ENCODE results near the gene CABP7.

CABP7 gene

DNA sequence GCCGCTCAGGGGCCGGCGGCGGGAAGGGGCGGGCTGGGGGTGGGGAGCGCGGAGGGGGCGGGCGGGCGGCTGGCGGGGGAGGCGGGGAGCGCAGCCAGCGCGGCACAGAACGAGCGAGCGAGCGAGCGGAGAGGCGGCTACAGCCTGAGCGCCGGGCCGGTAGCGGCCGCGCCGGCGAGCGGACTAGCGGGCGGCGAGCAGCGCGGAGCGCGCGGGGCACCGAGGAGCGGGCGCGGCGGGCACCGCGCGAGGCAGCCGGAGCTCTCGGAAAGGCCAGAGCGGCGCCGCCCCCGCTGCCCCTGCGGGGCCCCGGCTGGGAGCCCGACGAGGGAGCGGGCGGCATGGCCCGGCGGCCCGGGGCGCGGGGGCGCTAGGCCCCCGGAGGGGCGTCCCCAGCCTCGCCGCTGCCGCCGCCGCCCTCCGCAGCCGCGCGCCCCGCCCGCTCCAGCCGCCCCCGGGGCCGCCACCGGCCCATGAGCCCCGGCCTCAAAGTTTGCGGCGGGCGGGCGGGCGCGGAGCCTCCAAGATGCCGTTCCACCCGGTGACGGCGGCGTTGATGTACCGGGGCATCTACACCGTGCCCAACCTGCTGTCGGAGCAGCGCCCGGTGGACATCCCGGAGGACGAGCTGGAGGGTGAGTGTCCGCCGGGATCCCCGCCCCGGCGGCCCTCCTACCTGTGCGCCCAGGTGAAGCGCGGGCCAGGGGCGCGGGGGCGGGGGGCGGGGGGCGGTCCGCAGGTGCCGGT, at the start of gene CABP7:
TSS of gene CABP7 (plus strand) at position 105 of the 747 bp plus-strand sequence. CDS start at position 527, 422 bp downstream.
- H3K27ac ChIP-seq (ENCODE audit: low read length) = no peak within 1 kb of the TSS
- H3K27me3 ChIP-seq (ENCODE audit: insufficient read depth, low read length) = peaks cover 79% of the 10 kb centered on the region
- H3K4me1 ChIP-seq (ENCODE audit: insufficient read depth, low read length) = no peaks in the 10 kb centered on the region
- no peaks in the 10 kb centered on the region for H3K9me3 ChIP-seq (ENCODE audit: insufficient read depth, low read depth, low read length)
- no peak within 1 kb of the TSS for H3K9ac ChIP-seq (ENCODE audit: low read depth, low read length)
- H3K36me3 ChIP-seq (ENCODE audit: insufficient read depth, low read depth, low read length) = no peaks in the 10 kb centered on the region
- H3K4me3 ChIP-seq (ENCODE audit: low read length) = peak within 1 kb of the TSS; percentile 46; the same call in 1 of the 2 replicates

DNA sequence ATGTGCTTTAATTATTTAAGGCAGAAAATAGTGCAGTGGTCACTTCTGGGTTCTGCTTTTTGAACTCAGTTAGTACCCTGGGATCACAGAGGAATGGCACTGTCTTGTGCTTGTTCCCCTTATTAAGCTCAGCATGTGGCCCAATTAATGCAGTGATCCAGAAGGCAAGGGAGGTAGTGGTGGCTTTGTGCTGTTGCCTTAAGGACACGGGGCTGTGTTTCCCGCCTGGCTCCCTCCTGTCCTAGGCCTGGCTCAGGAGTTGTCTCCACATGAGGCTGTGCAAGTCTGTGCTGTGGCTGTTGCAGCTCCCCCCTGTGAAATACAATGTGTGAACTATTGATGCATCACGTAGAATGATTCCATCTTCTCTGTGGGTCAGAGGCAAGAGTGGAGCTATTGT, 49.2 kb upstream of the CABP7 start:
- Histone ChIP-seq H3K4me3 (ENCODE audit: low read length) (no peak overlapping the region), H3K36me3 (ENCODE audit: insufficient read depth, low read depth, low read length) (peaks cover 68% of the 10 kb centered on the region)

DNA sequence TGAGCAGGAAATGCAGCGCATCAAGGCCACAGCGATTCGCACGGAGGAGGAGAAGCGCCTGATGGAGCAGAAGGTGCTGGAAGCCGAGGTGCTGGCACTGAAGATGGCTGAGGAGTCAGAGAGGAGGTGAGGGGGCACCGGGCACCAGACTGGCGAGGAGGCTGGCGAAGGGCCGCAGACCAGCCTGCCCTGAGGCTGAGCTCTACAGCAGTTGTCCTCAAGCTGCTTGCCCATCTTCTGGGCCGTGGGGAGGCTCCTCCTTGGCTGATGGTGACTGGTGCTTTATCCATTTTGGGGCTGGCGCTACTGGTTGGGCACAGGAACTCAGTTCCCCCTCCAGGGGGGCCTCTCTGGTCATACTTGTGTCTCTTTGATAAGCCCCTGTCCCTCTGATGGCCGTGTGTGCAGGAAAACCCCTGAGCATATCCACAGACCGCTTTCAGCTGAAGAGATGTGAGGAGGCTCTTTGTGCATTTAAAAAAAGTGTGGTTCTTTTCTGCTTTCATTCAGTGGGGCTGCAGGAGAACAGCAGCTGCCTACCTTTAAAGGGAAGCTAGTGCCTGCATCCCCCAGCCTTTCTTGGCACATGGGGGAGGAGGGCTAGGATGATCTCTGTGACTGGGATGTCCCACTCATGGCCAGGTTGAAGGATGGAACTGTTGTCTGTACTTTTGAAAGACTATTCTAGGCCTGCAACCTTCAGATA, 46.3 kb upstream of the CABP7 start:
- Histone ChIP-seq H3K9me3 (ENCODE audit: insufficient read depth, low read depth, low read length) (no peaks in the 10 kb centered on the region), H3K4me1 (ENCODE audit: insufficient read depth, low read length) (no peaks in the 10 kb centered on the region; the same call in 1 of the 2 replicates), H3K4me3 (ENCODE audit: low read length) (no peak overlapping the region), H3K9ac (ENCODE audit: low read depth, low read length) (no peak overlapping the region), H3K36me3 (ENCODE audit: insufficient read depth, low read depth, low read length) (peaks cover 74% of the 10 kb centered on the region), H3K27ac (ENCODE audit: low read length) (no peak overlapping the region), H3K27me3 (ENCODE audit: insufficient read depth, low read length) (no peaks in the 10 kb centered on the region)

More for the DNA sequence above, 49.2 kb upstream of the CABP7 start:
- Histone ChIP-seq H3K9me3 (ENCODE audit: insufficient read depth, low read depth, low read length) (no peaks in the 10 kb centered on the region), H3K9ac (ENCODE audit: low read depth, low read length) (no peak overlapping the region), H3K27ac (ENCODE audit: low read length) (no peak overlapping the region), H3K4me1 (ENCODE audit: insufficient read depth, low read length) (no peaks in the 10 kb centered on the region; the same call in 1 of the 2 replicates), H3K27me3 (ENCODE audit: insufficient read depth, low read length) (no peaks in the 10 kb centered on the region)

DNA sequence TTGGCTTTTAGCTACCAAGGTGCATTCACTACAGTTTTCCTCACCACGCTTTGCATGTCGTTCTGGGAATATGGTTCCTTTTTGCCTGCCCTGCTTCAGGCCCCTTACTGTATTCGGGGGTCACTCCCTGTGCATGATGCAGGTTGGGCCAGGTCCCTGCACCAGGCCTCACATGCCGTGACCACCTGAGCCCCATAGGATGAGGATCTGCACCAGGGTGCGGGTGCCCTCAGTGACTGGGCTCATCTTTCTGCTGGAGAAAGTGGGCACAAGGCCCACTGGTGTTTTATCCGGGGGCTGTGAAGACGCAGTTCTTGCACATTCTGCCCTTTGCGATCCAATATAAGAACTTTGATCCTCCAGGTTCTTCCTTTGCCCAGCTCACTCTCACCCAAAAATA, 45.7 kb upstream of the CABP7 start:
- no peak overlapping the region for H3K4me3 ChIP-seq (ENCODE audit: low read length)
- no peaks in the 10 kb centered on the region for H3K27me3 ChIP-seq (ENCODE audit: insufficient read depth, low read length)
- H3K4me1 ChIP-seq (ENCODE audit: insufficient read depth, low read length) = no peaks in the 10 kb centered on the region; the same call in 1 of the 2 replicates
- no peaks in the 10 kb centered on the region for H3K9me3 ChIP-seq (ENCODE audit: insufficient read depth, low read depth, low read length)
- H3K36me3 ChIP-seq (ENCODE audit: insufficient read depth, low read depth, low read length) = peaks cover 74% of the 10 kb centered on the region
- no peak overlapping the region for H3K27ac ChIP-seq (ENCODE audit: low read length)
- no peak overlapping the region for H3K9ac ChIP-seq (ENCODE audit: low read depth, low read length)

DNA sequence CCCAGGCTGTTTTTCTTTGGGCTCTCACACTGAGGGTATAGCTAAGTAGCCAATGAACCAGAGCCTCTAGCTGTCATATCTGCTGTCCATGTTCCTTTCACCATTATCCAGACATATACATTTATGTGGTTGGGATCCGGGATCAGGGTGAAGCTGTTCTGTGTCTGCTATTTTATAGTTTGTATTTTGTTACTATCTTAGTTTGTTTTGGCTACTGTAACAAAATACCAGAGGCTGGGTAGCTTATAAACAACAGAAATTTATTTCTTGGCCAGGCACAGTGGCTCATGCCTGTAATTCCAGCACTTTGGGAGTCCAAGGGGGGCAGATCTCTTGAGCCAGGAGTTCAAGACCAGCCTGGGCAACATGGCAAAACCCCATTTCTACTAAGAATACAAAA, 40.5 kb upstream of the CABP7 start:
- Histone ChIP-seq H3K4me3 (ENCODE audit: low read length) (no peak overlapping the region), H3K9ac (ENCODE audit: low read depth, low read length) (no peak overlapping the region), H3K4me1 (ENCODE audit: insufficient read depth, low read length) (no peaks in the 10 kb centered on the region), H3K27me3 (ENCODE audit: insufficient read depth, low read length) (no peaks in the 10 kb centered on the region), H3K9me3 (ENCODE audit: insufficient read depth, low read depth, low read length) (no peaks in the 10 kb centered on the region), H3K27ac (ENCODE audit: low read length) (no peak overlapping the region), H3K36me3 (ENCODE audit: insufficient read depth, low read depth, low read length) (peaks cover 82% of the 10 kb centered on the region)

DNA sequence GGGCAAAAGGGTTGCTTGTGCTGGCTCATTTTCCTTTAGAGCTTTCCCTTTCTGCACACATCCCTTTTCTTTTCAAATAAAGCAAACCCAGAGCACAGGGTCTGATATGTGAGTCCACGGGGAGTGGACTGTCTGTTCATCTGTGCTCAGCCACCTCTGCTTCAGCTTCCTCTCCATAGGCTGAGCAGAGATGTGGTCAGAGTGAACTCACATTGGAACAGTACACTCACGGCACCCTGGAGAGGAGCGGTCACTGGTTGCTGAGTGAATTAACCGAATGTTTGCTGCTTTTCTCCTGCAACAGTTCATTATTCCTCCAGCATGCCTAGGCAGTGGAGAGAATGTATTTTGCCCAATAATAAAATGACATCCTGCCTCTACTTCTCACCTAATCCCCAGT, 36.3 kb upstream of the CABP7 start:
- no peak overlapping the region for H3K9ac ChIP-seq (ENCODE audit: low read depth, low read length)
- H3K27ac ChIP-seq (ENCODE audit: low read length) = no peak overlapping the region
- H3K4me3 ChIP-seq (ENCODE audit: low read length) = no peak overlapping the region
- no peaks in the 10 kb centered on the region for H3K27me3 ChIP-seq (ENCODE audit: insufficient read depth, low read length)
- H3K4me1 ChIP-seq (ENCODE audit: insufficient read depth, low read length) = no peaks in the 10 kb centered on the region
- H3K9me3 ChIP-seq (ENCODE audit: insufficient read depth, low read depth, low read length) = no peaks in the 10 kb centered on the region
- H3K36me3 ChIP-seq (ENCODE audit: insufficient read depth, low read depth, low read length) = peaks cover 53% of the 10 kb centered on the region

DNA sequence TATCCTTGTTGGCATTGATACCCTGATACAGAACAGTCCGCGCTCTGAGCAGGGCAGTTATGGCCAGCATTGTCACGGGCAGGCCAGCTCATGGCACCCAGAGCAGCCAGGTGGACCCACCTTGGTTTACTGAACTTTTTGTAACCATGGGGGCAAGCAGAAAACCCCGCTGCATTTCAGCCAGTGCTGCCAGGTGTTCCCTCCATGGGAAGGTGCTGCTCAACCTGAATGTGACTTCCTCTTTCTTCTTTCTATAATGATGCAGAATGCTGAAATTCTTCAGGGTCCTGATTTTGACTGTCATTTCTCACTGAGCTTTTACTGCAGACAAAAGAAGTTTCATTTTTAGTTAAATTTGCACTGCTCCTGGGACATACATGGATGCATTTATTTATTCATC, 35.6 kb upstream of the CABP7 start:
- Histone ChIP-seq H3K4me1 (ENCODE audit: insufficient read depth, low read length) (peaks cover 2% of the 10 kb centered on the region; the same call in 1 of the 2 replicates), H3K9me3 (ENCODE audit: insufficient read depth, low read depth, low read length) (no peaks in the 10 kb centered on the region), H3K9ac (ENCODE audit: low read depth, low read length) (no peak overlapping the region), H3K27ac (ENCODE audit: low read length) (no peak overlapping the region), H3K36me3 (ENCODE audit: insufficient read depth, low read depth, low read length) (peaks cover 46% of the 10 kb centered on the region), H3K27me3 (ENCODE audit: insufficient read depth, low read length) (no peaks in the 10 kb centered on the region), H3K4me3 (ENCODE audit: low read length) (no peak overlapping the region)

DNA sequence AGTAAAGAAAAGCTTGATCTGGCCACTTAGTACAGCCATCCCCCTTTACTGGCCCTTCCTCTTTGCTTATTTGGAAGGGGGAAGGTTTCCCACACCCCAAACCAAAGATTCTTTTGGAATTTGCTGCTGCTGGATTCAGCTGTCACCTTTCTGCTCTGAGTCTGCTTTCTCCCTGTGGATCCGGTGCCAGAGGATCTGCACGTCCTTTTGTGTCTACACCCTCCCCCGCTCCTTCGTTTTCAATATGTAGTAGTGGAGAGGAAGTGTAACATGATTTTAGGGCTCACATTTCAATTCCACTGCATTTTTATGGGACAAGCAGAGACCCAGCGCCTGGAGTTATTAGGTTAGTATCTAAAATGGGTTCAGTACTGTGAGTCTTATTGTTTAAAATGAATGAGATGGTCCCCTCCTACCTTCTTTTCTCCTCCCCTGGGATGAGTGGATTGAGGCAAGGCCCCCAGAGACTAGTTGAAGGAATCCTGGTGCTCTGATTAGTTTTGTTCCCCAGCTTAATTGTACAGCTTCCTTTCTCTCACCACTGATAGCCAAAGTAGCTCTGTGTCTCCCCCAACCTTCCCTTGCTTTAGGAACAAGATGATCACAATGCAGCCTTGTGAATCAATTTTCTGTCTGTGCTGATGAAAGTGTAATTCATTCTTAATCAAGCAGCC, 30.5 kb upstream of the CABP7 start:
- Histone ChIP-seq H3K27me3 (ENCODE audit: insufficient read depth, low read length) (no peaks in the 10 kb centered on the region), H3K4me3 (ENCODE audit: low read length) (peak overlapping the region; percentile 0; the same call in 1 of the 2 replicates), H3K27ac (ENCODE audit: low read length) (no peak overlapping the region), H3K9ac (ENCODE audit: low read depth, low read length) (no peak overlapping the region), H3K36me3 (ENCODE audit: insufficient read depth, low read depth, low read length) (peaks cover 12% of the 10 kb centered on the region; the same call in 1 of the 2 replicates), H3K9me3 (ENCODE audit: insufficient read depth, low read depth, low read length) (no peaks in the 10 kb centered on the region), H3K4me1 (ENCODE audit: insufficient read depth, low read length) (peaks cover 38% of the 10 kb centered on the region)

DNA sequence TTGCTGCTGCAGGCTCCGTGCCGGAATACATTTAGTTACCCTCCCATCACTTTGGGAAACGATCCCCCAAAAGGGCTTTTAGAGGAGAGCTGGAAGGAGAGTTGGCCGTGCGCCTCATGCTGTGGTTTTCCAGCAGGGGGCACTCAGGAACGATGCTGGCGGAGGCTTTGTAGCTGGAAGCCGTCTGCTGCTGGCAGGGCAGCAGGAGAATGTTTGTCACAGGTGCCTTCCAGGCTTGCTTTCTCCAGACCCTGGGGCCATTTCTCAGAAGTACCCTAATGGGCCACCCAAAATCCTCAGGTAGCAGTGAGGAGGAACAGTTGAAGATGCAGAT, 30.0 kb upstream of the CABP7 start:
- no peak overlapping the region for H3K9ac ChIP-seq (ENCODE audit: low read depth, low read length)
- H3K4me1 ChIP-seq (ENCODE audit: insufficient read depth, low read length) = peaks cover 38% of the 10 kb centered on the region
- no peak overlapping the region; the same call in 1 of the 2 replicates for H3K4me3 ChIP-seq (ENCODE audit: low read length)
- peaks cover 8% of the 10 kb centered on the region; the same call in 1 of the 2 replicates for H3K36me3 ChIP-seq (ENCODE audit: insufficient read depth, low read depth, low read length)
- H3K9me3 ChIP-seq (ENCODE audit: insufficient read depth, low read depth, low read length) = no peaks in the 10 kb centered on the region
- H3K27me3 ChIP-seq (ENCODE audit: insufficient read depth, low read length) = no peaks in the 10 kb centered on the region
- no peak overlapping the region for H3K27ac ChIP-seq (ENCODE audit: low read length)

DNA sequence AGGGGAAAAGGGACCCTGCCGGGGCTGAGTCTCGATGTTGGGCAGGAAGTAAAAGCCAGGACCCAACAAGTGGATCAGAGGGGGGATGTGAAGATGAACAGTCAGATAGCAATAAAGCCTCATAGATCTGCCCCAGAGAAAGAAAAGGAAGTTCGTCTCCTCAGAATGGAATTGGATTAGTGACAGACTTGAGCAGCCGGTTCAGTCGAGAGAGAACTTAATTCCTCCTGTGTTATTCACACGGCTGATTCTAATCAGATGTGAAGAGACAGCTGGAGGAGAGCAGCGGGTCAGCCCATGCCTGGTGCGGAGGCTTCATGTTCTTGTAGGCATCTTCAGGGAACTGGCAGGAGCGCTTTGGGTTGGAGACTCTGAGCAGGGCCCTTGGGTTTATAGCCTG, 29.3 kb upstream of the CABP7 start:
- Histone ChIP-seq H3K36me3 (ENCODE audit: insufficient read depth, low read depth, low read length) (peaks cover 7% of the 10 kb centered on the region; the same call in 1 of the 2 replicates), H3K27ac (ENCODE audit: low read length) (no peak overlapping the region), H3K9me3 (ENCODE audit: insufficient read depth, low read depth, low read length) (no peaks in the 10 kb centered on the region), H3K9ac (ENCODE audit: low read depth, low read length) (no peak overlapping the region), H3K4me1 (ENCODE audit: insufficient read depth, low read length) (peaks cover 38% of the 10 kb centered on the region), H3K27me3 (ENCODE audit: insufficient read depth, low read length) (no peaks in the 10 kb centered on the region), H3K4me3 (ENCODE audit: low read length) (no peak overlapping the region)

DNA sequence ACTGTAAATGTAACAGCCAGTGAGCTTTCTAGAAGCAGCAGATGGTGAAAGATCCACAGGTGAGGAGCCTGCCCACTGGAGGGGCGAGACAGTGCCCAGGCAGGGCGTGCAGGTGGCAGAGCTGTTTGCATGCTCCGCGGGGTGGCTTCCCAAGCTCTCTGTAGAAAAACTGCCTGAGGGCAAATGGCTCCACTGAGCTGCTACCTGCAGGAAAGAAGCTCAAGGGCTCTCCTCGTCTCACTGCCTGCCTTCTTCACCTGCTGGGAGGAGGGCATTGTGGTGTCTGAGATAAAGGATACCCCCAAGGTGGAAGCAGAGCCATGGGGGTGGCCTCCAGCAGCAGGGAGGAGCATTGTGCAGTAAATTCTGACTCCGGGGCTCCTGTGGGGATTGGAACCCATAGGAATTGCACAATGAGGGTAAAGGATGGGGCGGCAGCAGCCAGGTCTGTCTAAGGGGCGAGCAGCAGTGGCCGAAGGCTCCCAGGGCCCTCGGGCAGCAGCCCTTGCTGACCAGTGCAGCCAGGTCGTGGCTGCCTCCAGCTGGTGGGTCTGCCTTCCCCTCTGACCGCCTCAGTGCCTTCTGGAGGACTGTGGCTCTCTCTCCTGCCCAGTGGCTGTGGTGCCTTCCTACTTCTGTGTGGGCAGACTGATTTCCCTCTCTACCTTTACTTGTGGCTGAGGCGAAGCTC, 28.0 kb upstream of the CABP7 start:
- 0 out of 2 replicates have a peak overlapping the region, but pooled peaks have one; percentile 14 for H3K4me3 ChIP-seq (ENCODE audit: low read length)
- peaks cover 38% of the 10 kb centered on the region for H3K4me1 ChIP-seq (ENCODE audit: insufficient read depth, low read length)
- H3K9me3 ChIP-seq (ENCODE audit: insufficient read depth, low read depth, low read length) = no peaks in the 10 kb centered on the region
- no peaks in the 10 kb centered on the region for H3K27me3 ChIP-seq (ENCODE audit: insufficient read depth, low read length)
- H3K9ac ChIP-seq (ENCODE audit: low read depth, low read length) = 0 out of 2 replicates have a peak overlapping the region, but pooled peaks have one; percentile 28
- H3K27ac ChIP-seq (ENCODE audit: low read length) = peak overlapping the region; percentile 48
- peaks cover 7% of the 10 kb centered on the region; the same call in 1 of the 2 replicates for H3K36me3 ChIP-seq (ENCODE audit: insufficient read depth, low read depth, low read length)
